ENCODE measurements around the gene NKIRAS1.
"Not testable (repeated sequence)": the region's sequence is repeated elsewhere in the genome, so short reads cannot be mapped to it uniquely, and the experiment has no call there.

- TF ChIP-seq CTCF (IDR thresholded peaks at IDR 0.05); ZFX (IDR thresholded peaks at IDR 0.05; ENCODE audit: borderline replicate concordance): not testable (repeated sequence)
Observed at GRCh38 chr3:23871361-23871760, 45.4 kb downstream of the NKIRAS1 start.

Data from 22Rv1 (cell line).